Activated T-cell treated with anti-CD3 and anti-CD28 coated beads, Interleukin-2, amount 50 U/mL, for 1 hour (primary cell): ENCODE measurements around the gene DNAJC5.
"Not testable (repeated sequence)": the region's sequence is repeated elsewhere in the genome, so short reads cannot be mapped to it uniquely, and the experiment has no call there.

Experiments
- DNase-seq: peaks from one replicate; pipeline ENCODE4 v3.0.0-alpha.2; 2020

Gene DNAJC5

GRCh38 chr20:63970714-63971431 is 75.9 kb downstream of the DNAJC5 start:
- no peak for DNase-seq

GRCh38 chr20:63971960-63972311 is 77.0 kb downstream of the DNAJC5 start:
- DNase-seq: not testable (repeated sequence)

- no peak for DNase-seq
These were observed 77.6 kb downstream of the DNAJC5 start for GRCh38 chr20:63972312-63973159.

- no peak for DNase-seq
These were observed 78.2 kb downstream of the DNAJC5 start for GRCh38 chr20:63973160-63973479.

- DNase-seq: peak; percentile 85
These were observed 78.9 kb downstream of the DNAJC5 start for GRCh38 chr20:63973636-63974401.

GRCh38 chr20:63974402-63975200 is 79.7 kb downstream of the DNAJC5 start:
- DNase-seq: peak; percentile 17

- DNase-seq: not testable (repeated sequence)
These were observed 81.6 kb downstream of the DNAJC5 start for GRCh38 chr20:63976511-63976910.

GRCh38 chr20:63976980-63977738 is 82.2 kb downstream of the DNAJC5 start:
- DNase-seq: peak; percentile 21

- peak; percentile 63 for DNase-seq
These were observed 82.9 kb downstream of the DNAJC5 start for GRCh38 chr20:63977739-63978276.

- peak; percentile 48 for DNase-seq
These were observed 83.6 kb downstream of the DNAJC5 start for GRCh38 chr20:63978319-63979228.

GRCh38 chr20:63979229-63979556 is 84.3 kb downstream of the DNAJC5 start:
- no peak for DNase-seq

- peak; percentile 70 for DNase-seq
These were observed 84.8 kb downstream of the DNAJC5 start, which contains the start of gene SAMD10 for GRCh38 chr20:63979557-63980316. Gene SAMD10 (minus strand): TSS chr20:63979642. CDS start chr20:63979467, 175 bp downstream.

GRCh38 chr20:63980317-63980805 is 85.4 kb downstream of the DNAJC5 start:
- no peak for DNase-seq

GRCh38 chr20:63980806-63981728 is 86.1 kb downstream of the DNAJC5 start, which contains the start of gene PRPF6:
Gene PRPF6 (plus strand): TSS chr20:63981132. CDS start chr20:63981246, 114 bp downstream.
- peak; percentile 92 for DNase-seq

- no peak for DNase-seq
These were observed 88.0 kb downstream of the DNAJC5 start for GRCh38 chr20:63982937-63983336.
